Ishikawa (cell line): ENCODE data around the gene LAMC3.

Experiments used
- CEBPB ChIP-seq: IDR thresholded peaks from 2 replicates; pipeline ENCODE4 v1.6.1; 2012
- CREB1 ChIP-seq: IDR thresholded peaks from 2 replicates; pipeline ENCODE4 v1.6.1; 2012; ENCODE audit warnings: low read depth
- EGR1 ChIP-seq: IDR thresholded peaks from 2 replicates; pipeline ENCODE4 v1.6.1; 2012
- EP300 ChIP-seq: IDR thresholded peaks from 2 replicates; pipeline ENCODE4 v1.6.1; 2012; ENCODE audit warnings: borderline replicate concordance
- FOXM1 ChIP-seq: IDR thresholded peaks from 2 replicates; pipeline ENCODE4 v1.6.1; 2012; ENCODE audit warnings: low read depth, borderline replicate concordance
- NFIC ChIP-seq: IDR thresholded peaks from 2 replicates; pipeline ENCODE4 v1.6.1; 2012
- RAD21 ChIP-seq: IDR thresholded peaks from 2 replicates; pipeline ENCODE4 v1.6.1; 2012; ENCODE audit warnings: low read depth
- TAF1 ChIP-seq: IDR thresholded peaks from 2 replicates; pipeline ENCODE4 v1.6.1; 2012; ENCODE audit warnings: low read depth, mild to moderate bottlenecking
- TCF12 ChIP-seq: IDR thresholded peaks from 2 replicates; pipeline ENCODE4 v1.6.1; 2012; ENCODE audit warnings: low read depth
- TEAD4 ChIP-seq: IDR thresholded peaks from 2 replicates; pipeline ENCODE4 v1.6.1; 2012
- YY1 ChIP-seq: IDR thresholded peaks from 2 replicates; pipeline ENCODE4 v1.6.1; 2012; ENCODE audit warnings: low read depth
- ZBTB7A ChIP-seq: IDR thresholded peaks from 2 replicates; pipeline ENCODE4 v1.6.1; 2012; ENCODE audit warnings: low read depth
- TF ChIP-seq, protein P1 (sequence below): IDR thresholded peaks from 2 replicates; pipeline ENCODE4 v1.6.1; 2012
- TF ChIP-seq, protein P2 (sequence below): IDR thresholded peaks from 2 replicates; pipeline ENCODE4 v1.6.1; 2012
- TF ChIP-seq, protein P3 (sequence below): IDR thresholded peaks from 2 replicates; pipeline ENCODE4 v1.6.1; 2012; ENCODE audit warnings: low read depth, mild to moderate bottlenecking

LAMC3 gene

DNA sequence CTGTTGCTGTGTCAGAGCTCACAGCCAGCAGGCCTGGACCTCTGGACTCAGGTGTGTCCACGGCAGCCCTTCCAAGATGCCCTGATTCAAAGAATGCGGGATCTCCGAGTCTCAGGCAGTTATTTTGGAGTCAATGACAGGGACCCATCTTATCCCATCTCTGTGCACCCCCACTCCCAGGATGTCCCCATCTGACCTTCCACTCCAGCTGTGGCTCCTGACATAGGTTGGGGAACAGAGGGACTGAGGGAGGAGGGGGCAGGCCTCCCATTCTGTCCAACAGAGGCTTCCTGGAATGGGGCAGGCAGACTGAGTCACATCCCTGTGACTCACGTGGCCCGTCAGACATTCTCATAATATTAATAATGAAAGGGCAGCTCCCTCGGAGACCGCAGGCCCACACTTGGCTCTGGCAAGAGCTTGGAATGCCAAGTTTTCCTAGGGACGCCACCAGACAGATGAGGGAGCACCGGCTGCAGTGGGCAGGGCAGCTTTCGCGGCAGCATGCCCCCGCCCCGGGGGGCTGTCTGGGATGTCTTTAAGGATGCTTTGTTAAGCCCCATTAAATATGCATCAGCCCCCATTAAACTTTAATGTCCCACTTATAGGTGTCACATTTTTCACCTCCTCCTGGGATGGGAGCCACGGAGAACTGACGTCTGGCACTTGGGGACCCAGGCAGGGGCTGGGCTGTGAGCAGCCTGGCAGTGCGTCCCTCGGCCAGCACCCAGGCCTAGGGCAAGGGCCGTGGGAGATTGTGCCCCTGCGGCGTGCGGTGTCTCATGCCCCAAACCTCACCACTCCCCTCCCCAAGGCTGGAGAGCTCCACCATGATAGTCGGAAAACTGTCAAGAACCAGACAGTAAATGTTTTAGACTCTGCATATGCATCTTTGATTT is 46.3 kb upstream of the LAMC3 start:
- TF ChIP-seq, protein P1, sequence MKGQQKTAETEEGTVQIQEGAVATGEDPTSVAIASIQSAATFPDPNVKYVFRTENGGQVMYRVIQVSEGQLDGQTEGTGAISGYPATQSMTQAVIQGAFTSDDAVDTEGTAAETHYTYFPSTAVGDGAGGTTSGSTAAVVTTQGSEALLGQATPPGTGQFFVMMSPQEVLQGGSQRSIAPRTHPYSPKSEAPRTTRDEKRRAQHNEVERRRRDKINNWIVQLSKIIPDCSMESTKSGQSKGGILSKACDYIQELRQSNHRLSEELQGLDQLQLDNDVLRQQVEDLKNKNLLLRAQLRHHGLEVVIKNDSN: peak; percentile 56
- TF ChIP-seq RAD21 (no peak), CREB1 (no peak), NFIC (peak; percentile 92), FOXM1 (no peak), TEAD4 (peak; percentile 76)

DNA sequence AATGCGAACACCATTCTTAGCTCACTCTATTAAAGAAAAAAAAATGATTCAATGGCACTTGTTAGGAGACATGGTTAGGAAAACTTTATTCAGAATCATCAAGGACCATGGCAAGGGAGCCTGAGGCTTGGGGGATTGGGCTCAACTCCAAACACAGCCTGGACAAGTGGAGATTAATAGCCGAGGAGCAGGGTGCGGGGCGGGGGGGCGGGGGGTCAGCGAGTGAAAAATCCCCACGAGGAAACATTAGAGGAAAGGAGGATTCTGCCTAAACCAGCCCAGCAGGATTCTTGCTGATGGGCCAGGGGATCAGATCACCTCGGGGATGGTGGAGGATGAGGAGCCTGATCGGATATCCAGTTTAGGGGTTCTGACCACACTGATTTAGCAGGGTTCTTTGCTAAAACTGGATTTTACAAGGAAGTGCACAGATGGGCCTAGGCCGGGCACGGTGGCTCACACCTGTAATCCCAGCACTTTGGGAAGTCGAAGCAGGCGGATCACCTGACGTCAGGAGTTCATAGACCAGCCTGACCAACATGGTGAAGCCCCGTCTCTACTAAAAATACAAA is 45.6 kb upstream of the LAMC3 start:
- no peak for TF ChIP-seq NFIC
- TF ChIP-seq ZBTB7A: no peak
- no peak for TF ChIP-seq EP300
- TF ChIP-seq, protein P2, sequence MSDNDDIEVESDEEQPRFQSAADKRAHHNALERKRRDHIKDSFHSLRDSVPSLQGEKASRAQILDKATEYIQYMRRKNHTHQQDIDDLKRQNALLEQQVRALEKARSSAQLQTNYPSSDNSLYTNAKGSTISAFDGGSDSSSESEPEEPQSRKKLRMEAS: no peak
- TF ChIP-seq, protein P3, sequence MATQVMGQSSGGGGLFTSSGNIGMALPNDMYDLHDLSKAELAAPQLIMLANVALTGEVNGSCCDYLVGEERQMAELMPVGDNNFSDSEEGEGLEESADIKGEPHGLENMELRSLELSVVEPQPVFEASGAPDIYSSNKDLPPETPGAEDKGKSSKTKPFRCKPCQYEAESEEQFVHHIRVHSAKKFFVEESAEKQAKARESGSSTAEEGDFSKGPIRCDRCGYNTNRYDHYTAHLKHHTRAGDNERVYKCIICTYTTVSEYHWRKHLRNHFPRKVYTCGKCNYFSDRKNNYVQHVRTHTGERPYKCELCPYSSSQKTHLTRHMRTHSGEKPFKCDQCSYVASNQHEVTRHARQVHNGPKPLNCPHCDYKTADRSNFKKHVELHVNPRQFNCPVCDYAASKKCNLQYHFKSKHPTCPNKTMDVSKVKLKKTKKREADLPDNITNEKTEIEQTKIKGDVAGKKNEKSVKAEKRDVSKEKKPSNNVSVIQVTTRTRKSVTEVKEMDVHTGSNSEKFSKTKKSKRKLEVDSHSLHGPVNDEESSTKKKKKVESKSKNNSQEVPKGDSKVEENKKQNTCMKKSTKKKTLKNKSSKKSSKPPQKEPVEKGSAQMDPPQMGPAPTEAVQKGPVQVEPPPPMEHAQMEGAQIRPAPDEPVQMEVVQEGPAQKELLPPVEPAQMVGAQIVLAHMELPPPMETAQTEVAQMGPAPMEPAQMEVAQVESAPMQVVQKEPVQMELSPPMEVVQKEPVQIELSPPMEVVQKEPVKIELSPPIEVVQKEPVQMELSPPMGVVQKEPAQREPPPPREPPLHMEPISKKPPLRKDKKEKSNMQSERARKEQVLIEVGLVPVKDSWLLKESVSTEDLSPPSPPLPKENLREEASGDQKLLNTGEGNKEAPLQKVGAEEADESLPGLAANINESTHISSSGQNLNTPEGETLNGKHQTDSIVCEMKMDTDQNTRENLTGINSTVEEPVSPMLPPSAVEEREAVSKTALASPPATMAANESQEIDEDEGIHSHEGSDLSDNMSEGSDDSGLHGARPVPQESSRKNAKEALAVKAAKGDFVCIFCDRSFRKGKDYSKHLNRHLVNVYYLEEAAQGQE: no peak
- TF ChIP-seq FOXM1: no peak
- TF ChIP-seq EGR1: no peak
- TF ChIP-seq TCF12: no peak
- no peak for TF ChIP-seq YY1
- no peak for TF ChIP-seq CEBPB
- TF ChIP-seq TEAD4: no peak
- TF ChIP-seq RAD21: no peak
- TF ChIP-seq, protein P1: no peak
- no peak for TF ChIP-seq TAF1
- TF ChIP-seq CREB1: no peak

DNA sequence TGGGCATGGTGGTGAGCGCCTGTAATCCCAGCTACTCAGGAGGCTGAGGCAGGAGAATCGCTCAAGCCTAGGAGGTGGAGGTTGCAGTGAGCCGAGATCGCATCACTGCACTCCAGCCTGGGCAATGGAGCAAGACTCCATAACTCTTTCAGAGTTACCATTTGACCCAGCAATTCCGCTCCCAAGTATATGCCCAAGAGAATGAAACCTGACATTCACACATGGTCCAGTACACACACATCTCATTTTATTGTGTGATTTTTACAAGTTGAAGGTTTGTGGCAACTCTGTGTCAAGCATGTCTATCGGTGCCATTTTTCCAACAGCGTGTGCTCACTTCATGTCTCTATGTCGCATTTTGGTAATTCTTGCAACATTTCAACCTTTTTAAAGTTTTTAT is 45.1 kb upstream of the LAMC3 start:
- TF ChIP-seq YY1: no peak
- TF ChIP-seq NFIC: no peak
- no peak for TF ChIP-seq CREB1
- TF ChIP-seq, protein P2: no peak
- no peak for TF ChIP-seq TAF1
- no peak for TF ChIP-seq TCF12
- no peak for TF ChIP-seq CEBPB
- no peak for TF ChIP-seq FOXM1
- TF ChIP-seq ZBTB7A: no peak
- no peak for TF ChIP-seq RAD21
- TF ChIP-seq EGR1: no peak
- TF ChIP-seq, protein P1: no peak

DNA sequence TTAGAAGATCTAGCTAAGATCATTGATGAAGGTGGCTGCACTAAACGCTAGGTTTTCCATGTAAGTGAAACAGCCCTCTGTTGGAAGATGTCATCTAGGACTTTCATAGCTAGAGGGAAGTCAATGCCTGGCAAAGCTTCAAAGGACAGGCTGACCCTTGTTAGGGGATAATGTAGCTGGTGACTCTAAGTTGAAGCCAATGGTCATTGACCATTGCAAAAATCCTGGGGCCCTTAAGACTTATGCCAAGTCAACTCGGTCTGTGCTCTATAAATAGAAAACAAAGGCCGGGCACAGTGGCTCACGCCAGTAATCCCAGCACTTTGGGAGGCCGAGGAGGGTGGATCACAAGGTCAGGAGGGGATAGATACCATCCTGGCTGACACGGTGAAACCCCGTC is 43.3 kb upstream of the LAMC3 start:
- no peak for TF ChIP-seq CREB1
- TF ChIP-seq, protein P2: no peak
- no peak for TF ChIP-seq TCF12
- TF ChIP-seq TEAD4: no peak
- no peak for TF ChIP-seq NFIC
- no peak for TF ChIP-seq CEBPB
- no peak for TF ChIP-seq ZBTB7A
- TF ChIP-seq EP300: no peak
- TF ChIP-seq YY1: no peak
- TF ChIP-seq, protein P1: no peak
- no peak for TF ChIP-seq FOXM1
- no peak for TF ChIP-seq TAF1
- TF ChIP-seq, protein P3: no peak
- no peak for TF ChIP-seq RAD21
